Measurements from ENCODE around the gene QRSL1. TPM values are rescaled to one million over a fixed set of nuclear protein-coding genes. Genes with fewer than 3 reads are reported as not detected.
"Not testable (repeated sequence)": the region's sequence is repeated elsewhere in the genome, so short reads cannot be mapped to it uniquely, and the experiment has no call there.

The QRSL1 gene
- total RNA-seq, 4 donors from 2014 or later: 2.4 to 17.3 (median 12.6) TPM

DNA sequence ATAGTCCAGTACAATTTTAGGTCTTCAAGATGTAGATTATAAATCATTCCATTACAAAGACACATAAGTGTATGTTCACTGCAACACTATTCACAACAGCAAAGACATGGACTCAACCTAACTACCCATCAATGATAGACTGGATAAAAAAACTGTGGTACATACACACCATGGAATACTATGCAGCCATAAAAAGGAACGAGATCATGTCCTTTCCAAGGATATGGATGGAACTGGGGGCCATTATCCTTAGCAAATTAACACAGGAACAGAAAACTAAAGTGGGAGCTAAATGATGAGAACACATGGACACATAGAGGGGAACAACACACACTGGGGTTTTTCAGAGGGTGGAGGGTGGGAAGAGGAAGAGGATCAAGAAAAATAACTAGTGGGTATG, 6.3 kb upstream of the QRSL1 start:
- Histone ChIP-seq H3K27me3 (no peaks in the 10 kb centered on the region), H3K4me1 (peaks cover under 1 to 4% (median 2%) of the 10 kb centered on the region in 4 donors), H3K9me3 (no peaks in the 10 kb centered on the region), H3K27ac (no peak overlapping the region), H3K4me3 (no peak overlapping the region), H3K36me3 (peaks cover 0 to 5% (median 0%) of the 10 kb centered on the region in 4 donors)
- in situ Hi-C loops (cut with MboI; ENCODE audit: low pct_ligation_motif_present in 1 of 4, low pct_unique_long_range_greater_than_20kb in 1 of 4, low sequenced_read_pairs in 3 of 4) (loop anchor here in 1 of 4 donors (25.0 kb wide), 1 partner anchor 364 kb away; no protein-coding TSS in a partner anchor), intact Hi-C loops (cut with DNase I; ENCODE audit: low total_unique reads) (no loop called here)
- TF ChIP-seq POLR2AphosphoS5 (IDR thresholded peaks at IDR 0.05): no peak
- no peak for TF ChIP-seq EP300 (IDR thresholded peaks at IDR 0.05; ENCODE audit: low read depth)
- TF ChIP-seq CTCF (IDR thresholded peaks at IDR 0.05): no peak
- no peak for TF ChIP-seq POLR2A (IDR thresholded peaks at IDR 0.05)
- no peak for DNase-seq
- WGBS, 2 donors (ENCODE audit: low coverage in 1 of 2): 89 to 100% methylated on average over 1 of the region's 1 CpG

DNA sequence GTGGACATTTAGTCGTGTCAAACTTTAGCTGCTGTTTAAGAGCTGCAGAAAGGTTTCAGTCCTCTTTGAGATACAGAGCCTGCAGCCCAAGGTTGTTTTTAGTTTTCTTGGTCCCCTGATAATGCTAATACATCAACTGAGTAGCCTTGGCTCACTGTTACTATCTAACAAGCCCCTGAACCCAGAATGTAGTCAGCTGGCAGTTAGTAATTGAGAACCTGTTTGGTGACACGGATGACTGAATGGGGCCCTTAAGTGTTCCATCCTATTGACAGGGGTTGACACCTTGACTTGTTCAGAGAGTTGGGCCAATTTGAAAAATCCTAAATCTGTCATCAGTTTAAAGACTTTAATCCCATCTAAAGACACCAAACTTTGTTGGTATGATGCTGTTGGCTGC, 2.9 kb upstream of the QRSL1 start:
- 58 to 62% methylated on average over 2 of the region's 2 CpGs for WGBS, 2 donors (ENCODE audit: low coverage in 1 of 2)
- peaks cover 0 to 5% (median 0%) of the 10 kb centered on the region in 4 donors for H3K36me3 ChIP-seq
- H3K4me3 ChIP-seq: no peak overlapping the region
- TF ChIP-seq CTCF (IDR thresholded peaks at IDR 0.05): no peak
- no peak for TF ChIP-seq POLR2A (IDR thresholded peaks at IDR 0.05)
- no peak for TF ChIP-seq POLR2AphosphoS5 (IDR thresholded peaks at IDR 0.05)
- TF ChIP-seq EP300 (IDR thresholded peaks at IDR 0.05; ENCODE audit: low read depth): no peak
- no peaks in the 10 kb centered on the region for H3K9me3 ChIP-seq
- in situ Hi-C loops (cut with MboI; ENCODE audit: low pct_ligation_motif_present in 1 of 4, low pct_unique_long_range_greater_than_20kb in 1 of 4, low sequenced_read_pairs in 3 of 4): no loop called here
- no peak overlapping the region for H3K27ac ChIP-seq
- peaks cover 8 to 21% (median 14%) of the 10 kb centered on the region in 4 donors for H3K4me1 ChIP-seq
- intact Hi-C loops (cut with DNase I; ENCODE audit: low total_unique reads): no loop called here
- no peak for DNase-seq
- H3K27me3 ChIP-seq: no peaks in the 10 kb centered on the region

DNA sequence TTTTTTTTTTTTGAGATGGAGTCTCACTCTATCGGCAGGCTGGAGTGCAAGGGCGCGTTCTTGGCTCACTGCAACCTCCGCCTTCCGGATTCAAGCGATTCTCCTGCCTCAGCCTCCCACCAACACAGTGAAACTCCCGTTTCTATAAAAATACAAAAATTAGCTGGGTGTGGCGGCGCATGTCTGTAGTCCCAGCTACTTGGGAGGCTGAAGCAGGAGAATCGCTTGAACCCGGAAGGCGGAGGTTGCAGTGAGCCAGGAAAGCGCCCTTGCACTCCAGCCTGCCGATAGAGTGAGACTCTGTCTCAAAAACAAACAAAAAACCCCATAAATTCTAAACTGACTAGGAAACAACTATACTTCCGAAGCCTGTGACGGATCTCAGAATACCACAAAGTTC, 1.6 kb upstream of the QRSL1 start:
- H3K4me3 ChIP-seq; H3K36me3 ChIP-seq; intact Hi-C loops (cut with DNase I; ENCODE audit: low total_unique reads); in situ Hi-C loops (cut with MboI; ENCODE audit: low pct_ligation_motif_present in 1 of 4, low pct_unique_long_range_greater_than_20kb in 1 of 4, low sequenced_read_pairs in 3 of 4); H3K27me3 ChIP-seq; H3K27ac ChIP-seq; DNase-seq; H3K9me3 ChIP-seq: not testable (repeated sequence)
- WGBS, 2 donors (ENCODE audit: low coverage in 1 of 2): 93% methylated on average over 16 of the region's 16 CpGs; no CpG with 5 or more reads in 1 of the 2 donors
- peaks cover 8 to 21% (median 14%) of the 10 kb centered on the region in 4 donors for H3K4me1 ChIP-seq

- intact Hi-C loops (cut with DNase I; ENCODE audit: low total_unique reads): no loop called here
- 17 to 19% methylated on average over 6 to 7 of the region's 7 CpGs for WGBS, 2 donors (ENCODE audit: low coverage in 1 of 2)
- in situ Hi-C loops (cut with MboI; ENCODE audit: low pct_ligation_motif_present in 1 of 4, low pct_unique_long_range_greater_than_20kb in 1 of 4, low sequenced_read_pairs in 3 of 4): no loop called here
- Histone ChIP-seq H3K9me3 (no peaks in the 10 kb centered on the region), H3K36me3 (no peaks in the 10 kb centered on the region), H3K27me3 (no peaks in the 10 kb centered on the region), H3K4me1 (peaks cover 8 to 21% (median 14%) of the 10 kb centered on the region in 4 donors), H3K27ac (peak overlapping the region; percentile 76 to 87 (median 81)), H3K4me3 (peak overlapping the region; percentile 41 to 74 (median 56))
- TF ChIP-seq POLR2A (IDR thresholded peaks at IDR 0.05) (no peak), EP300 (IDR thresholded peaks at IDR 0.05; ENCODE audit: low read depth) (no peak), POLR2AphosphoS5 (IDR thresholded peaks at IDR 0.05) (no peak), CTCF (IDR thresholded peaks at IDR 0.05) (no peak)
- no peak for DNase-seq
Observed at GRCh38 chr6:106628658-106629102, 698 bp upstream of the QRSL1 start.

GRCh38 chr6:106629859-106630163, 433 bp downstream of the QRSL1 start:
- TF ChIP-seq POLR2A (IDR thresholded peaks at IDR 0.05) (no peak), CTCF (IDR thresholded peaks at IDR 0.05) (no peak), POLR2AphosphoS5 (IDR thresholded peaks at IDR 0.05) (no peak), EP300 (IDR thresholded peaks at IDR 0.05; ENCODE audit: low read depth) (no peak)
- in situ Hi-C loops (cut with MboI; ENCODE audit: low pct_ligation_motif_present in 1 of 4, low pct_unique_long_range_greater_than_20kb in 1 of 4, low sequenced_read_pairs in 3 of 4) (no loop called here), intact Hi-C loops (cut with DNase I; ENCODE audit: low total_unique reads) (no loop called here)
- H3K27ac ChIP-seq: peak overlapping the region; percentile 76 to 87 (median 81)
- peaks cover 8 to 21% (median 14%) of the 10 kb centered on the region in 4 donors for H3K4me1 ChIP-seq
- 0% methylated on average over 7 to 14 of the region's 14 CpGs for WGBS, 2 donors (ENCODE audit: low coverage in 1 of 2)
- no peak for DNase-seq
- H3K27me3 ChIP-seq: no peaks in the 10 kb centered on the region
- no peaks in the 10 kb centered on the region for H3K36me3 ChIP-seq
- H3K9me3 ChIP-seq: no peaks in the 10 kb centered on the region
- H3K4me3 ChIP-seq: peak overlapping the region; percentile 41 to 74 (median 56)
